Mesodermal cell (in vitro differentiated cells): ENCODE results near the gene CIB1.

Experiments used
- H3K27ac ChIP-seq: 2 replicates; pipeline ENCODE4 v1.7.0; 2013; ENCODE audit warnings: mild to moderate bottlenecking, low read depth, low read length, moderate library complexity; ENCODE audit not compliant: severe bottlenecking
- H3K36me3 ChIP-seq: 2 replicates; pipeline ENCODE4 v1.7.1; 2013; ENCODE audit warnings: mild to moderate bottlenecking, low read length, moderate library complexity; ENCODE audit not compliant: control insufficient read depth, insufficient read depth
- H3K4me1 ChIP-seq: one replicate; pipeline ENCODE4 v1.7.1; 2013; ENCODE audit warnings: mild to moderate bottlenecking, low read length; ENCODE audit not compliant: insufficient read depth, control insufficient read depth, poor library complexity, severe bottlenecking
- H3K4me3 ChIP-seq: 2 replicates; pipeline ENCODE4 v1.7.0; 2013; ENCODE audit warnings: low read length, control low read depth, mild to moderate bottlenecking; ENCODE audit not compliant: insufficient read depth, poor library complexity, severe bottlenecking; ENCODE audit errors: extremely low read depth
- H3K9me3 ChIP-seq: 2 replicates; pipeline ENCODE4 v1.7.1; 2013; ENCODE audit warnings: mild to moderate bottlenecking, low read length, moderate library complexity; ENCODE audit not compliant: control insufficient read depth
- WGBS, 2 experiments: methylation state at CpG; one replicate each; pipeline ENCODE4 v1.1.5; 2013; ENCODE audit warnings: missing lambda C conversion rate in 2 of 2; ENCODE audit not compliant: insufficient coverage in 2 of 2; 5-methylcytosine and 5-hydroxymethylcytosine counted together

Gene CIB1

GRCh38 chr15:90240856-90241255 is 7.1 kb upstream of the CIB1 start:
- 91 to 97% methylated on average over 5 to 8 of the region's 8 CpGs for WGBS, 2 experiments

GRCh38 chr15:90239371-90239770 is 5.6 kb upstream of the CIB1 start:
- no peaks in the 10 kb centered on the region for H3K4me1 ChIP-seq
- 67 to 96% methylated on average over 1 to 3 of the region's 3 CpGs for WGBS, 2 experiments
- H3K9me3 ChIP-seq, result no peaks in the 10 kb centered on the region
- H3K27ac ChIP-seq, result no peak overlapping the region
- no peak overlapping the region for H3K4me3 ChIP-seq
- no peaks in the 10 kb centered on the region for H3K36me3 ChIP-seq

More at GRCh38 chr15:90240856-90241255, 7.1 kb upstream of the CIB1 start:
- Histone ChIP-seq H3K4me1 (no peaks in the 10 kb centered on the region), H3K27ac (no peak overlapping the region), H3K4me3 (no peak overlapping the region), H3K9me3 (no peaks in the 10 kb centered on the region), H3K36me3 (no peaks in the 10 kb centered on the region)

DNA sequence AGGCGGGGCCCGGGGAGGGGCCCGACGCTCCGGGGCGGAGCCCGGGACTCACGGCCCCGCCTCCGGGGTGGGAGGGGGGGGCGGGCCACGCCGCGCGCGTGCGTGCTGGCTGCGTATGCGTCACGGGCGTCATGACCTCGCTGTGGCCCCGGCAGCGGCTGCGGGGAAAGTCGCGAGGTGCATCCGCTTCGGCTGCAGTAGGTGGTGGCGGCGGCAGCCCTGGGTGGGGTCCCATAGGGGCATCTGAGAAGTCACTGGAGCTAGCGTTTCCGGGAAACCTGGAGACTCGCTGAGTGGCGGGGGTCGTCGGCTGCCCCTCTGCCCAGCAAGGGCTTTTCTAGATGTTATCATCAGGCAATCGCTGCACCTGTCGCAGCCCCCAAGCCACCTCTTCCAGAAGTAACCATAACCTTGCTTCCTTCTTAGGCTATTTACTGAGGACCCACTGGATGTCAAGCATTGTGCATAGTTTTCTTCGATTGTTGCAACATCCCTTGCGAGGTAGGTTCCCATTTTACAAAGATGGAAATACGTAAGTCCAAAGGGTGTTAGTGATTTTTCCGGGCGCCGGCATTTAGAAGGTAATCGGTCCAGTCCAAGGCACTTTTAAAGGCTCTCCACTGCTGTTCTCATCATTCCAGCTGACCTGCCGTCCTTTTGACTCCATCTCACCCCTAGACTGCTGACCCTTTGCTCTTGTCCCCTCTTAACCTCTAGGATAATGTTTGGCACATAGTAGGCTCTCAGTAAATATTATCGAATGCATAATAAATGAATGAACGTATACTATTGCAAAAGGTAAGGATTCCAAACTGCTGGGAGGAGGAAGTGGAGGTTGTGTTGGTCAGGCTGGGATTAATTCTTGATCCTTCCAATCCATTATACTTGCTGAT is 601 bp upstream of the CIB1 start, which contains the start of gene GDPGP1:
Gene GDPGP1, plus strand, starts transcription at position 114 of the 893 bp plus-strand sequence. CDS start 6,700 bp downstream, outside the sequence.
- H3K9me3 ChIP-seq, result no peaks in the 10 kb centered on the region
- peak within 1 kb of the TSS; percentile 77 for H3K4me3 ChIP-seq
- whole genome bisulfite sequencing, 2 experiments, result 11 to 23% methylated on average over 25 to 26 of the region's 49 CpGs
- peaks cover 27% of the 10 kb centered on the region for H3K36me3 ChIP-seq
- H3K27ac ChIP-seq, result peak within 1 kb of the TSS; percentile 85
- H3K4me1 ChIP-seq, result peaks cover 4% of the 10 kb centered on the region

DNA sequence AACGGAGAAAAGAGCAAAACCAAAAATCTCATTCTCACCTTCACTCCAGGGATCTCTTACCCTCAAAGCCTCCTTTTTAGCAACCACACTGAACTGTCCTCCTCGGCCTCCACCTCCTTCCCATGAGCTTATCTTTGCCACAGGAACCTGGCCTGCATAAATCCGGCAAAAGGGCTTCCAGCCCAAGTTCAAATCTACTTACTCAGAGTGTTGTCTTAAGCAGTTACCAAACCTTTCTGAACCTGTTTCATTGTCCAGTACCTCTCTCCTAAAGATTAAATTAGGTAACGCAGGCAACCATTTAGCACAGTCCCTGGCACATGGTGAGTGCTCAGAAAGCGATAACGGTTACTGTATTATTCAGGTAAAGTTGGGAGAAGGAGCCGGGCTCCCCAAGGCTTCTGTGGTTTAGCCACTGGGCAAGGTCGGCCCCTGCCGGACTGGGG is 777 bp downstream of the CIB1 start:
- WGBS, 2 experiments, result 10 to 21% methylated on average over 9 of the region's 9 CpGs
- no peaks in the 10 kb centered on the region for H3K9me3 ChIP-seq
- peak overlapping the region; percentile 77 for H3K4me3 ChIP-seq
- peaks cover 41% of the 10 kb centered on the region for H3K36me3 ChIP-seq
- peaks cover 4% of the 10 kb centered on the region for H3K4me1 ChIP-seq
- peak overlapping the region; percentile 85 for H3K27ac ChIP-seq

- 92 to 96% methylated on average over 10 to 13 of the region's 13 CpGs for WGBS, 2 experiments
- no peak overlapping the region for H3K27ac ChIP-seq
- no peak overlapping the region for H3K4me3 ChIP-seq
- H3K4me1 ChIP-seq, result peaks cover 4% of the 10 kb centered on the region
- peaks cover 49% of the 10 kb centered on the region for H3K36me3 ChIP-seq
- no peaks in the 10 kb centered on the region for H3K9me3 ChIP-seq
Measured at GRCh38 chr15:90232196-90232595, 1.5 kb downstream of the CIB1 start.

GRCh38 chr15:90231028-90232017 is 2.4 kb downstream of the CIB1 start:
- Histone ChIP-seq H3K36me3 (peaks cover 56% of the 10 kb centered on the region), H3K27ac (no peak overlapping the region), H3K4me3 (no peak overlapping the region), H3K4me1 (peaks cover 4% of the 10 kb centered on the region), H3K9me3 (no peaks in the 10 kb centered on the region)
- 91 to 94% methylated on average over 23 to 26 of the region's 27 CpGs for WGBS, 2 experiments

- WGBS, 2 experiments, result 93 to 97% methylated on average over 5 to 6 of the region's 8 CpGs
- Histone ChIP-seq H3K27ac (no peak overlapping the region), H3K36me3 (peaks cover 63% of the 10 kb centered on the region), H3K4me3 (no peak overlapping the region), H3K9me3 (no peaks in the 10 kb centered on the region), H3K4me1 (peaks cover 4% of the 10 kb centered on the region)
Measured at GRCh38 chr15:90230610-90231009, 3.1 kb downstream of the CIB1 start.

GRCh38 chr15:90230071-90230494 is 3.7 kb downstream of the CIB1 start:
- Histone ChIP-seq H3K36me3 (peaks cover 68% of the 10 kb centered on the region), H3K4me1 (peaks cover 4% of the 10 kb centered on the region), H3K9me3 (no peaks in the 10 kb centered on the region), H3K27ac (no peak overlapping the region), H3K4me3 (no peak overlapping the region)
- WGBS, 2 experiments, result 92 to 98% methylated on average over 11 to 12 of the region's 12 CpGs

DNA sequence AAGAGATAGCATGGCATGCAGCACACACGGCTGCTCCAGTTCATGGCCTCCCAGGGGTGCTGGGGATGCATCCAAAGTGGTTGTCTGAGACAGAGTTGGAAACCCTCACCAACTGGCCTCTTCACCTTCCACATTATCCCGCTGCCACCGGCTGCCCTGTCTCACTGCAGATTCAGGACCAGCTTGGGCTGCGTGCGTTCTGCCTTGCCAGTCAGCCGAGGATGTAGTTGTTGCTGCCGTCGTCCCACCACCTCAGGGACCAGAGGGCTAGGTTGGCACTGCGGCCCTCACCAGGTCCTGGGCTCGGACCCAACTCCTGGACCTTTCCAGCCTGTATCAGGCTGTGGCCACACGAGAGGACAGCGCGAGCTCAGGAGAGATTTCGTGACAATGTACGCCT is 4.8 kb downstream of the CIB1 start:
- peaks cover 75% of the 10 kb centered on the region for H3K36me3 ChIP-seq
- 95 to 97% methylated on average over 15 of the region's 15 CpGs for WGBS, 2 experiments
- peaks cover 4% of the 10 kb centered on the region for H3K4me1 ChIP-seq
- H3K9me3 ChIP-seq, result no peaks in the 10 kb centered on the region
- no peak overlapping the region for H3K4me3 ChIP-seq
- no peak overlapping the region for H3K27ac ChIP-seq
